ENCODE measurements around the gene XYLT1. TPM values are rescaled to one million over a fixed set of nuclear protein-coding genes. Genes with fewer than 3 reads are reported as not detected.

XYLT1 gene
- total and polyA plus RNA-seq, 2 experiments from 2014 or later = 4.5 to 26.3 TPM

GRCh38 chr16:17437127-17437720 is 33.5 kb downstream of the XYLT1 start:
- no peak overlapping the region for H3K4me3 ChIP-seq
- H3K36me3 ChIP-seq (ENCODE audit: low read depth) = no peaks in the 10 kb centered on the region
- in situ Hi-C loops (cut with MboI) = no loop called here
- H3F3A ChIP-seq (ENCODE audit: insufficient read depth) = peaks cover 18% of the 10 kb centered on the region
- H3K4me1 ChIP-seq (ENCODE audit: insufficient read depth) = peaks cover 14% of the 10 kb centered on the region
- TF ChIP-seq EZH2phosphoT487 (IDR thresholded peaks at IDR 0.05; ENCODE audit: insufficient read depth, low read depth) (no peak), EZH2 (IDR thresholded peaks at IDR 0.05; ENCODE audit: insufficient read depth, poor library complexity, severe bottlenecking) (no peak)
- H2AFZ ChIP-seq = no peak overlapping the region
- H3K9ac ChIP-seq = no peak overlapping the region
- H3K9me3 ChIP-seq (ENCODE audit: low read depth) = no peaks in the 10 kb centered on the region
- peaks cover 100% of the 10 kb centered on the region for H3K79me2 ChIP-seq (ENCODE audit: insufficient read depth)
- H3K9me2 ChIP-seq (ENCODE audit: insufficient read depth) = no peaks in the 10 kb centered on the region
- no peaks in the 10 kb centered on the region for H4K20me1 ChIP-seq (ENCODE audit: insufficient read depth)
- H3K27me3 ChIP-seq (replicated peaks; ENCODE audit: insufficient read depth) = no peaks in the 10 kb centered on the region
- DNase-seq = no peak
- H3K4me2 ChIP-seq (ENCODE audit: unreplicated experiment) = no peak overlapping the region
- 43 to 47% methylated on average over 13 of the region's 13 CpGs for WGBS, 2 experiments (ENCODE audit: low coverage in 1 of 2, low lambda C conversion rate in 2 of 2, missing lambda C conversion rate in 2 of 2)
- H3K27ac ChIP-seq = no peak overlapping the region

GRCh38 chr16:17435318-17435717 is 35.4 kb downstream of the XYLT1 start:
- H3K9me2 ChIP-seq (ENCODE audit: insufficient read depth) = no peaks in the 10 kb centered on the region
- no peaks in the 10 kb centered on the region for H3K9me3 ChIP-seq (ENCODE audit: low read depth)
- H3K27me3 ChIP-seq (replicated peaks; ENCODE audit: insufficient read depth) = no peaks in the 10 kb centered on the region
- H2AFZ ChIP-seq = no peak overlapping the region
- H3K36me3 ChIP-seq (ENCODE audit: low read depth) = no peaks in the 10 kb centered on the region
- no peak overlapping the region for H3K4me2 ChIP-seq (ENCODE audit: unreplicated experiment)
- H4K20me1 ChIP-seq (ENCODE audit: insufficient read depth) = no peaks in the 10 kb centered on the region
- 90 to 91% methylated on average over 5 of the region's 5 CpGs for WGBS, 2 experiments (ENCODE audit: low coverage in 1 of 2, low lambda C conversion rate in 2 of 2, missing lambda C conversion rate in 2 of 2)
- no peak overlapping the region for H3K9ac ChIP-seq
- H3K4me1 ChIP-seq (ENCODE audit: insufficient read depth) = peaks cover 19% of the 10 kb centered on the region
- peaks cover 9% of the 10 kb centered on the region for H3F3A ChIP-seq (ENCODE audit: insufficient read depth)
- TF ChIP-seq EZH2 (IDR thresholded peaks at IDR 0.05; ENCODE audit: insufficient read depth, poor library complexity, severe bottlenecking) = no peak
- TF ChIP-seq EZH2phosphoT487 (IDR thresholded peaks at IDR 0.05; ENCODE audit: insufficient read depth, low read depth) = no peak
- in situ Hi-C loops (cut with MboI) = no loop called here
- no peak for DNase-seq
- no peak overlapping the region for H3K4me3 ChIP-seq
- H3K79me2 ChIP-seq (ENCODE audit: insufficient read depth) = peaks cover 100% of the 10 kb centered on the region
- no peak overlapping the region for H3K27ac ChIP-seq

GRCh38 chr16:17433577-17434451 is 36.9 kb downstream of the XYLT1 start:
- TF ChIP-seq EZH2 (IDR thresholded peaks at IDR 0.05; ENCODE audit: insufficient read depth, poor library complexity, severe bottlenecking) = no peak
- no peak for TF ChIP-seq EZH2phosphoT487 (IDR thresholded peaks at IDR 0.05; ENCODE audit: insufficient read depth, low read depth)
- Histone ChIP-seq H3K9ac (no peak overlapping the region), H2AFZ (0 out of 2 replicates have a peak overlapping the region, but pooled peaks have one; percentile 10), H3K27ac (0 out of 2 replicates have a peak overlapping the region, but pooled peaks have one; percentile 14), H3K4me1 (ENCODE audit: insufficient read depth) (peaks cover 19% of the 10 kb centered on the region), H3K27me3 (replicated peaks; ENCODE audit: insufficient read depth) (no peaks in the 10 kb centered on the region), H3K9me2 (ENCODE audit: insufficient read depth) (no peaks in the 10 kb centered on the region), H3K4me2 (ENCODE audit: unreplicated experiment) (peak overlapping the region; percentile 8), H3K9me3 (ENCODE audit: low read depth) (no peaks in the 10 kb centered on the region), H3K4me3 (no peak overlapping the region), H3K36me3 (ENCODE audit: low read depth) (no peaks in the 10 kb centered on the region), H3K79me2 (ENCODE audit: insufficient read depth) (peaks cover 100% of the 10 kb centered on the region), H4K20me1 (ENCODE audit: insufficient read depth) (no peaks in the 10 kb centered on the region), H3F3A (ENCODE audit: insufficient read depth) (peaks cover 5% of the 10 kb centered on the region)
- in situ Hi-C loops (cut with MboI) = loop anchor here (5.0 kb wide), 1 partner anchor 57 kb away; no protein-coding TSS in a partner anchor
- 56 to 59% methylated on average over 13 of the region's 13 CpGs for WGBS, 2 experiments (ENCODE audit: low coverage in 1 of 2, low lambda C conversion rate in 2 of 2, missing lambda C conversion rate in 2 of 2)
- DNase-seq = no peak

- in situ Hi-C loops (cut with MboI) = loop anchor here (5.0 kb wide), 1 partner anchor 56 kb away; no protein-coding TSS in a partner anchor
- Histone ChIP-seq H4K20me1 (ENCODE audit: insufficient read depth) (no peaks in the 10 kb centered on the region), H3K9ac (no peak overlapping the region)
These were observed 37.7 kb downstream of the XYLT1 start for GRCh38 chr16:17432901-17433576.

More at GRCh38 chr16:17432901-17433576, 37.7 kb downstream of the XYLT1 start:
- no peaks in the 10 kb centered on the region for H3K9me3 ChIP-seq (ENCODE audit: low read depth)
- peaks cover 19% of the 10 kb centered on the region for H3K4me1 ChIP-seq (ENCODE audit: insufficient read depth)
- no peaks in the 10 kb centered on the region for H3K27me3 ChIP-seq (replicated peaks; ENCODE audit: insufficient read depth)
- peak; percentile 70 for DNase-seq
- peak overlapping the region; percentile 10; the same call in 1 of the 2 replicates for H2AFZ ChIP-seq
- TF ChIP-seq EZH2 (IDR thresholded peaks at IDR 0.05; ENCODE audit: insufficient read depth, poor library complexity, severe bottlenecking) (no peak), EZH2phosphoT487 (IDR thresholded peaks at IDR 0.05; ENCODE audit: insufficient read depth, low read depth) (no peak)
- 0 out of 2 replicates have a peak overlapping the region, but pooled peaks have one; percentile 14 for H3K27ac ChIP-seq
- H3K9me2 ChIP-seq (ENCODE audit: insufficient read depth) = no peaks in the 10 kb centered on the region
- H3K79me2 ChIP-seq (ENCODE audit: insufficient read depth) = peaks cover 100% of the 10 kb centered on the region
- no peaks in the 10 kb centered on the region for H3K36me3 ChIP-seq (ENCODE audit: low read depth)
- no peak overlapping the region for H3K4me3 ChIP-seq
- 41 to 46% methylated on average over 11 to 12 of the region's 12 CpGs for WGBS, 2 experiments (ENCODE audit: low coverage in 1 of 2, low lambda C conversion rate in 2 of 2, missing lambda C conversion rate in 2 of 2)
- H3F3A ChIP-seq (ENCODE audit: insufficient read depth) = peaks cover 3% of the 10 kb centered on the region
- H3K4me2 ChIP-seq (ENCODE audit: unreplicated experiment) = peak overlapping the region; percentile 8
